Thyroid gland (tissue), 4 donors: Measurements from ENCODE around the gene SUSD3. TPM values are rescaled to one million over a fixed set of nuclear protein-coding genes. Genes with fewer than 3 reads are reported as not detected.

Experiments
- DNase-seq, 2 donors: peaks; one replicate each; pipeline ENCODE4 v3.0.0-alpha.2; 2019
- H3K27ac ChIP-seq, 3 donors: fragments of 200-600 bp; sonication (generic); 1 replicate in 2 of 3; 2 replicates in 1 of 3; pipeline ENCODE4 v1.5.1; 2016 to 2019; ENCODE audit warnings: mild to moderate bottlenecking in 1 of 3, moderate library complexity in 1 of 3
- H3K27me3 ChIP-seq: fragments of 200-600 bp; sonication (generic); one replicate; pipeline ENCODE4 v1.5.1; 2019
- H3K36me3 ChIP-seq, 2 donors: fragments of 200-600 bp; sonication (generic); one replicate each; pipeline ENCODE4 v1.5.1; 2016 to 2019
- H3K4me1 ChIP-seq, 2 donors: fragments of 200-600 bp; sonication (generic); one replicate each; pipeline ENCODE4 v1.5.1; 2017 to 2019
- H3K4me3 ChIP-seq, 3 donors: fragments of 200-600 bp; sonication (generic); replicated peaks in 1 of 3; 1 replicate in 2 of 3; 2 replicates in 1 of 3; pipeline ENCODE4 v1.5.1; 2016; ENCODE audit warnings: mild to moderate bottlenecking in 1 of 3
- H3K9me3 ChIP-seq: fragments of 200-600 bp; sonication (generic); one replicate; pipeline ENCODE4 v1.5.1; 2017
- CTCF ChIP-seq, 6 experiments: fragments of 200-600 bp in 3 of 6; fragments of 450-650 bp in 3 of 6; sonication (generic) in 3 of 6; IDR thresholded peaks; one replicate each; pipeline ENCODE4 v1.5.1; 2016 to 2019; ENCODE audit warnings: antibody characterized with exemption in 6 of 6, mild to moderate bottlenecking in 2 of 6, inconsistent platforms in 1 of 6, moderate library complexity in 1 of 6
- POLR2A ChIP-seq, 2 donors: fragments of 450-650 bp; IDR thresholded peaks; one replicate each; pipeline ENCODE4 v1.6.1; 2017; ENCODE audit warnings: antibody characterized with exemption in 2 of 2, mild to moderate bottlenecking in 2 of 2, moderate library complexity in 1 of 2
- WGBS, 2 donors: methylation state at CpG; one replicate each; pipeline ENCODE4 v1.1.5; 2017; 5-methylcytosine and 5-hydroxymethylcytosine counted together
- intact Hi-C: fragments of 100-400 bp; cut with DNase I; formaldehyde crosslinking; loops from one replicate; pipeline ENCODE4 v1.15.1; 2023
- total RNA-seq, 4 donors: library from RNA; depleted of rRNA; stranded (reverse); fragments of >200 nt; gene quantifications; one replicate each; pipeline ENCODE4 v1.2.3, GENCODE V29; 2016

Gene SUSD3
- total RNA-seq, 4 donors from 2014 or later = 3.6 to 12.6 (median 5.5) TPM

- TF ChIP-seq CTCF (IDR thresholded peaks at IDR 0.05) = no peak
- no peak for TF ChIP-seq POLR2A (IDR thresholded peaks at IDR 0.05)
- H3K9me3 ChIP-seq = no peaks in the 10 kb centered on the region
- H3K36me3 ChIP-seq = no peaks in the 10 kb centered on the region
- no peak overlapping the region for H3K27ac ChIP-seq
- intact Hi-C loops = no loop called here
- 80 to 84% methylated on average over 3 of the region's 3 CpGs for WGBS, 2 donors
- H3K4me1 ChIP-seq = peaks cover 0 to 5% of the 10 kb centered on the region in 2 donors
- no peak for DNase-seq
- no peak overlapping the region for H3K4me3 ChIP-seq
- no peaks in the 10 kb centered on the region for H3K27me3 ChIP-seq
Observed at GRCh38 chr9:93066978-93067603, 8.6 kb downstream of the SUSD3 start.

GRCh38 chr9:93068956-93069355 lies 10.5 kb downstream of the SUSD3 start:
- no peaks in the 10 kb centered on the region for H3K36me3 ChIP-seq
- intact Hi-C loops = no loop called here

GRCh38 chr9:93071464-93071863 lies 13.0 kb downstream of the SUSD3 start:
- H3K4me1 ChIP-seq = no peaks in the 10 kb centered on the region
- H3K9me3 ChIP-seq = no peaks in the 10 kb centered on the region
- 84 to 91% methylated on average over 7 of the region's 7 CpGs for WGBS, 2 donors
- H3K36me3 ChIP-seq = no peaks in the 10 kb centered on the region
- TF ChIP-seq CTCF (IDR thresholded peaks at IDR 0.05) = no peak
- no peak for TF ChIP-seq POLR2A (IDR thresholded peaks at IDR 0.05)
- DNase-seq = no peak
- no peak overlapping the region for H3K4me3 ChIP-seq
- intact Hi-C loops = no loop called here
- no peak overlapping the region for H3K27ac ChIP-seq
- no peaks in the 10 kb centered on the region for H3K27me3 ChIP-seq

More at GRCh38 chr9:93068956-93069355, 10.5 kb downstream of the SUSD3 start:
- Histone ChIP-seq H3K27me3 (no peaks in the 10 kb centered on the region), H3K4me3 (no peak overlapping the region), H3K27ac (no peak overlapping the region), H3K4me1 (no peaks in the 10 kb centered on the region), H3K9me3 (no peaks in the 10 kb centered on the region)
- TF ChIP-seq POLR2A (IDR thresholded peaks at IDR 0.05) (no peak), CTCF (IDR thresholded peaks at IDR 0.05) (no peak)
- no peak for DNase-seq
- WGBS, 2 donors = 95 to 97% methylated on average over 4 of the region's 4 CpGs

- Histone ChIP-seq H3K27me3 (no peaks in the 10 kb centered on the region), H3K27ac (no peak overlapping the region), H3K4me1 (no peaks in the 10 kb centered on the region), H3K9me3 (no peaks in the 10 kb centered on the region), H3K4me3 (no peak overlapping the region), H3K36me3 (no peaks in the 10 kb centered on the region)
- no peak for TF ChIP-seq CTCF (IDR thresholded peaks at IDR 0.05)
- intact Hi-C loops = no loop called here
- DNase-seq = no peak
- 59 to 61% methylated on average over 5 of the region's 5 CpGs for WGBS, 2 donors
Observed at GRCh38 chr9:93072383-93072795, 13.9 kb downstream of the SUSD3 start.

GRCh38 chr9:93076101-93076791 lies 17.7 kb downstream of the SUSD3 start:
- TF ChIP-seq POLR2A (IDR thresholded peaks at IDR 0.05) (no peak), CTCF (IDR thresholded peaks at IDR 0.05) (no peak)
- no peak for DNase-seq
- no peaks in the 10 kb centered on the region for H3K36me3 ChIP-seq
- H3K27ac ChIP-seq = no peak overlapping the region
- no peaks in the 10 kb centered on the region for H3K9me3 ChIP-seq
- intact Hi-C loops = no loop called here
- H3K4me1 ChIP-seq = no peaks in the 10 kb centered on the region
- 93 to 96% methylated on average over 12 of the region's 12 CpGs for WGBS, 2 donors
- no peaks in the 10 kb centered on the region for H3K27me3 ChIP-seq
- no peak overlapping the region for H3K4me3 ChIP-seq
